Tibial nerve (tissue), 4 donors: ENCODE results near the gene FAM222B.

Source experiments
- EP300 ChIP-seq, 2 donors: sonication (generic); formaldehyde crosslinking; IDR thresholded peaks; one replicate each; pipeline ENCODE4 v1.6.1; 2017; ENCODE audit warnings: antibody characterized with exemption in 2 of 2, mild to moderate bottlenecking in 1 of 2
- POLR2A ChIP-seq, 2 donors: fragments of 450-650 bp; IDR thresholded peaks; one replicate each; pipeline ENCODE4 v1.6.1; 2017; ENCODE audit warnings: antibody characterized with exemption in 2 of 2, mild to moderate bottlenecking in 2 of 2, moderate library complexity in 2 of 2
- TF ChIP-seq, protein P1 (sequence below), 5 experiments: fragments of 200-600 bp in 3 of 5; fragments of 450-650 bp in 2 of 5; sonication (generic) in 3 of 5; IDR thresholded peaks; one replicate each; pipeline ENCODE4 v1.5.1; 2016 to 2019; ENCODE audit warnings: antibody characterized with exemption in 5 of 5, mild to moderate bottlenecking in 3 of 5, moderate library complexity in 2 of 5

DNA sequence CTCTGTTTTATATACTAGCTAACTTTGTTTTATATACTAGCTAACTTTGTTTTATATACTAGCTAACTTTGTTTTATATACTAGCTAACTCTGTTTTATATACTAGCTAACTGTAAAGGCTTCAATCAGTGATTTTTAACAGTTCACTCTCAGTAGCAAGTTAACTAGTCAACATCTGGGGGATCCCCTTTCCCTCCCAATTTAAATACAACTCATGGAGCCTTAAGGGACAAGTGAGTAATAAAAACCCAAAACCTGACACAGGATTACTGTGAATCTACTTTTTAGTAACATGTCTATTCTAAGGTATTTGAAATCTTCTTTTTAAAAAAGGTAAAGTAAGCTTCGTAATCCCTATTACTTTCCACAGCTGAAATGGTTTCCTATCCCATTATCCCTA is 32.2 kb downstream of the FAM222B start:
- TF ChIP-seq POLR2A (IDR thresholded peaks at IDR 0.05) (no peak), EP300 (IDR thresholded peaks at IDR 0.05) (no peak)
- TF ChIP-seq, protein P1, sequence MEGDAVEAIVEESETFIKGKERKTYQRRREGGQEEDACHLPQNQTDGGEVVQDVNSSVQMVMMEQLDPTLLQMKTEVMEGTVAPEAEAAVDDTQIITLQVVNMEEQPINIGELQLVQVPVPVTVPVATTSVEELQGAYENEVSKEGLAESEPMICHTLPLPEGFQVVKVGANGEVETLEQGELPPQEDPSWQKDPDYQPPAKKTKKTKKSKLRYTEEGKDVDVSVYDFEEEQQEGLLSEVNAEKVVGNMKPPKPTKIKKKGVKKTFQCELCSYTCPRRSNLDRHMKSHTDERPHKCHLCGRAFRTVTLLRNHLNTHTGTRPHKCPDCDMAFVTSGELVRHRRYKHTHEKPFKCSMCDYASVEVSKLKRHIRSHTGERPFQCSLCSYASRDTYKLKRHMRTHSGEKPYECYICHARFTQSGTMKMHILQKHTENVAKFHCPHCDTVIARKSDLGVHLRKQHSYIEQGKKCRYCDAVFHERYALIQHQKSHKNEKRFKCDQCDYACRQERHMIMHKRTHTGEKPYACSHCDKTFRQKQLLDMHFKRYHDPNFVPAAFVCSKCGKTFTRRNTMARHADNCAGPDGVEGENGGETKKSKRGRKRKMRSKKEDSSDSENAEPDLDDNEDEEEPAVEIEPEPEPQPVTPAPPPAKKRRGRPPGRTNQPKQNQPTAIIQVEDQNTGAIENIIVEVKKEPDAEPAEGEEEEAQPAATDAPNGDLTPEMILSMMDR (IDR thresholded peaks at IDR 0.05), result no peak
